Adrenal gland (tissue), 5 donors: ENCODE measurements around the gene STC2.

Experiments
- CTCF ChIP-seq, 6 experiments: fragments of 450-650 bp in 4 of 6; fragments of 200-600 bp in 2 of 6; sonication (generic) in 1 of 6; IDR thresholded peaks; 1 replicate in 5 of 6; 2 replicates in 1 of 6; pipeline versions ENCODE4 v1.5.1 to v1.8.0; 2016 to 2021; ENCODE audit warnings: antibody characterized with exemption in 6 of 6, mild to moderate bottlenecking in 2 of 6, moderate library complexity in 1 of 6
- POLR2A ChIP-seq, 2 donors: fragments of 450-650 bp; IDR thresholded peaks; one replicate each; pipeline ENCODE4 v1.6.1; 2017; ENCODE audit warnings: antibody characterized with exemption in 2 of 2, mild to moderate bottlenecking in 2 of 2, moderate library complexity in 1 of 2
- donor health status: DM: no; HTN: no; CAD: no.

GRCh38 chr5:173300389-173301047 lies 27.7 kb downstream of the STC2 start:
- no peak for TF ChIP-seq CTCF (IDR thresholded peaks at IDR 0.05)
- TF ChIP-seq POLR2A (IDR thresholded peaks at IDR 0.05) = no peak
